ENCODE results near the gene SLIT1. TPM values are rescaled to one million over a fixed set of nuclear protein-coding genes. Genes with fewer than 3 reads are reported as not detected.

Gene SLIT1
- total and polyA plus RNA-seq, 2 donors (not counting 1 experiment from before 2014, with no cell fraction given), result 0.15 to 0.49 TPM

- CTCF ChIA-PET, result interaction anchor here (0.7 to 1.7 kb wide), 3 partner anchors 14 to 152 kb away, joined by 5 to 6 read pairs (median 6); no protein-coding TSS in a partner anchor
- Histone ChIP-seq H3K4me2 (replicated peaks; ENCODE audit: low read depth, low read length, poor library complexity, severe bottlenecking) (no peak overlapping the region), H3K4me1 (ENCODE audit: control insufficient read depth in 2 of 2, insufficient read depth in 2 of 2, low read length in 2 of 2) (no peaks in the 10 kb centered on the region), H2AFZ (ENCODE audit: insufficient read depth, low read depth, low read length, poor library complexity, severe bottlenecking) (no peak overlapping the region), H3K9ac (ENCODE audit: low read length) (no peak overlapping the region), H3K27me3 (replicated peaks in 1 of 4; ENCODE audit: control extremely low read depth in 1 of 4, control insufficient read depth in 3 of 4, insufficient read depth in 4 of 4, low read length in 3 of 4) (no peaks in the 10 kb centered on the region), H4K20me1 (ENCODE audit: control insufficient read depth, insufficient read depth, low read length, poor library complexity, severe bottlenecking) (no peaks in the 10 kb centered on the region), H3K27ac (ENCODE audit: low read length in 2 of 2) (no peak overlapping the region), H3K4me3 (ENCODE audit: control extremely low read depth in 1 of 5, extremely low read depth in 1 of 5, insufficient read depth in 1 of 5, low read depth in 2 of 5, low read length in 4 of 5) (no peak overlapping the region), H3K36me3 (replicated peaks in 1 of 2; ENCODE audit: control extremely low read depth in 1 of 2, control insufficient read depth in 1 of 2, extremely low read depth in 1 of 2, insufficient read depth in 2 of 2, low read length in 1 of 2) (no peaks in the 10 kb centered on the region), H3K9me3 (ENCODE audit: control extremely low read depth in 1 of 3, control insufficient read depth in 2 of 3, insufficient read depth in 1 of 3, low read length in 2 of 3) (peaks cover 0 to 1% (median 0%) of the 10 kb centered on the region in 3 donors), H3K79me2 (ENCODE audit: control insufficient read depth, insufficient read depth, low read length) (no peaks in the 10 kb centered on the region)
- no peak overlapping the region for H3K27ac Mint-ChIP-seq
- ATAC-seq (ENCODE audit: low read depth) (no peak), DNase-seq (no peak)
- no peak for TF ChIP-seq CTCF (IDR thresholded peaks at IDR 0.05)
- TF ChIP-seq EZH2 (IDR thresholded peaks at IDR 0.05; ENCODE audit: borderline replicate concordance, insufficient read depth, low read depth, low read length, poor library complexity, severe bottlenecking), result no peak
- WGBS (ENCODE audit: insufficient coverage), result 81% methylated on average over 2 of the region's 4 CpGs
- no peaks in the 10 kb centered on the region for H3K4me1 Mint-ChIP-seq
- peaks cover 18% of the 10 kb centered on the region for H3K27me3 Mint-ChIP-seq
- peaks cover 3% of the 10 kb centered on the region for H3K9me3 Mint-ChIP-seq (ENCODE audit: insufficient read depth)
- no peak overlapping the region for H3K4me3 Mint-ChIP-seq
- POLR2A ChIA-PET, result no interaction called here
- intact Hi-C loops (cut with micrococcal nuclease), result no loop called here
Observed at GRCh38 chr10:97058521-97058920, 127.2 kb downstream of the SLIT1 start.

- H2AFZ ChIP-seq (ENCODE audit: insufficient read depth, low read depth, low read length, poor library complexity, severe bottlenecking), result no peak overlapping the region
- H4K20me1 ChIP-seq (ENCODE audit: control insufficient read depth, insufficient read depth, low read length, poor library complexity, severe bottlenecking), result no peaks in the 10 kb centered on the region
- H3K27me3 Mint-ChIP-seq, result peaks cover 27% of the 10 kb centered on the region
- H3K9me3 Mint-ChIP-seq (ENCODE audit: insufficient read depth), result peaks cover 3% of the 10 kb centered on the region
- H3K36me3 ChIP-seq (replicated peaks in 1 of 2; ENCODE audit: control extremely low read depth in 1 of 2, control insufficient read depth in 1 of 2, extremely low read depth in 1 of 2, insufficient read depth in 2 of 2, low read length in 1 of 2), result no peaks in the 10 kb centered on the region
- no peaks in the 10 kb centered on the region for H3K4me1 Mint-ChIP-seq
- no peak overlapping the region for H3K27ac Mint-ChIP-seq
- no peak overlapping the region for H3K4me3 ChIP-seq (ENCODE audit: control extremely low read depth in 1 of 5, extremely low read depth in 1 of 5, insufficient read depth in 1 of 5, low read depth in 2 of 5, low read length in 4 of 5)
- intact Hi-C loops (cut with micrococcal nuclease), result no loop called here
- ChIA-PET POLR2A (no interaction called here), CTCF (interaction anchor here (1.4 to 1.7 kb wide), 2 partner anchors 20 to 153 kb away, joined by 6 read pairs; no protein-coding TSS in a partner anchor)
- H3K79me2 ChIP-seq (ENCODE audit: control insufficient read depth, insufficient read depth, low read length), result no peaks in the 10 kb centered on the region
- H3K27ac ChIP-seq (ENCODE audit: low read length in 2 of 2), result no peak overlapping the region
- H3K4me1 ChIP-seq (ENCODE audit: control insufficient read depth in 2 of 2, insufficient read depth in 2 of 2, low read length in 2 of 2), result no peaks in the 10 kb centered on the region
- no peak overlapping the region for H3K4me3 Mint-ChIP-seq
- DNase-seq, result no peak
- no peak for ATAC-seq (ENCODE audit: low read depth)
- peaks cover 0 to 5% (median 0%) of the 10 kb centered on the region in 4 experiments for H3K27me3 ChIP-seq (replicated peaks in 1 of 4; ENCODE audit: control extremely low read depth in 1 of 4, control insufficient read depth in 3 of 4, insufficient read depth in 4 of 4, low read length in 3 of 4)
- H3K9ac ChIP-seq (ENCODE audit: low read length), result no peak overlapping the region
- H3K9me3 ChIP-seq (ENCODE audit: control extremely low read depth in 1 of 3, control insufficient read depth in 2 of 3, insufficient read depth in 1 of 3, low read length in 2 of 3), result peaks cover 0 to 1% (median 0%) of the 10 kb centered on the region in 3 donors
- WGBS (ENCODE audit: insufficient coverage), result 60% methylated on average over 1 of the region's 9 CpGs
- no peak overlapping the region for H3K4me2 ChIP-seq (replicated peaks; ENCODE audit: low read depth, low read length, poor library complexity, severe bottlenecking)
- TF ChIP-seq EZH2 (IDR thresholded peaks at IDR 0.05; ENCODE audit: borderline replicate concordance, insufficient read depth, low read depth, low read length, poor library complexity, severe bottlenecking) (no peak), CTCF (IDR thresholded peaks at IDR 0.05) (no peak)
Observed at GRCh38 chr10:97057491-97058235, 128.1 kb downstream of the SLIT1 start.
